Memory B cell (primary cell): ENCODE data around the gene MYO1H.
"Not testable (repeated sequence)": the region's sequence is repeated elsewhere in the genome, so short reads cannot be mapped to it uniquely, and the experiment has no call there.

Experiments used
- ATAC-seq: fragments of 150-1000 bp; cut with Tn5 transposase; 2 replicates; pipeline ENCODE4 v1.10.0; 2021; ENCODE audit warnings: low read depth, mild to moderate bottlenecking, moderate library complexity
- DNase-seq, 2 donors: peaks; one replicate each; pipeline ENCODE4 v3.0.0; 2022; ENCODE audit warnings: low spot score in 2 of 2
- H3K27ac Mint-ChIP-seq: one replicate; pipeline ENCODE4 v1.8.0; 2022; ENCODE audit warnings: mild to moderate bottlenecking, moderate library complexity, mixed read lengths
- H3K27me3 Mint-ChIP-seq: one replicate; pipeline ENCODE4 v1.8.0; 2022; ENCODE audit warnings: mixed read lengths
- H3K36me3 Mint-ChIP-seq: one replicate; pipeline ENCODE4 v1.8.0; 2022; ENCODE audit warnings: mild to moderate bottlenecking, mixed read lengths
- H3K4me1 Mint-ChIP-seq: one replicate; pipeline ENCODE4 v1.8.0; 2022; ENCODE audit warnings: mixed read lengths
- H3K4me3 Mint-ChIP-seq: one replicate; pipeline ENCODE4 v1.8.0; 2022; ENCODE audit warnings: mild to moderate bottlenecking, moderate library complexity, mixed read lengths
- H3K9me3 Mint-ChIP-seq: one replicate; pipeline ENCODE4 v1.8.0; 2022; ENCODE audit warnings: mixed read lengths

Gene MYO1H

DNA sequence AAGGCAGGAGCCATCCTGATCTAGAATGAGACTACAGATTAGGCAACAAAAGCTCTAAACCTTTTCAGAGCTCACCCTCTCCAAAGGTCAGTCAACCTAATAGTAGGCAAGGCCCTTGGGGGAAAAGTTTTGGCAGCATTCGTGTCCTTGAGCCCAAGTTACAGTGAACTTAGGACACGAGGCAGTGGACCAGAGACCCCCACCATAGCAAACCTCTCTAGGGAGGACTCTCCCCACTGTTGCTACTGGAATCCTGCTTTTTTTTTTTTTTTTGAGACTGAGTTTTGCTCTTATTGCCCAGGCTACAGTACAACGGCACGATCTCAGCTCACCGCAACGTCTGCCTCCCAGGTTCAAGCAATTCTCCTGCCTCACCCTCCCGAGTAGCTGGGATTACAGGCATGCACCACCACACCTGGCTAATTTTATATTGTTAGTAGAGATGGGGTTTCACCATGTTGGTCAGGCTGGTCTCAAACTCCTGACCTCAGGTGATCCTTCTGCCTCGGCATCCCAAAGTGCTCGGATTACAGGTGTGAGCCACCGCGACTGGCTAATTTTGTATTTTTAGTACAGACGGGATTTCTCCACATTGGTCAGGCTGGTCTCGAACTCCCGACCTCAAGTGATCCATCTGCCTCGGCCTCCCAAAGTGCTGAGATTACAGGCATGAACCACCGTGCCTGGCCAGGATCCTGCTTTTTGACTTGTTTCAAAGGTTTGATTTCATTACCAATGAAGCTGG lies 126.0 kb downstream of the MYO1H start:
- not testable (repeated sequence) for H3K36me3 Mint-ChIP-seq, DNase-seq, ATAC-seq, H3K27ac Mint-ChIP-seq, H3K27me3 Mint-ChIP-seq, H3K9me3 Mint-ChIP-seq, H3K4me3 Mint-ChIP-seq
- peaks cover 29% of the 10 kb centered on the region for H3K4me1 Mint-ChIP-seq

DNA sequence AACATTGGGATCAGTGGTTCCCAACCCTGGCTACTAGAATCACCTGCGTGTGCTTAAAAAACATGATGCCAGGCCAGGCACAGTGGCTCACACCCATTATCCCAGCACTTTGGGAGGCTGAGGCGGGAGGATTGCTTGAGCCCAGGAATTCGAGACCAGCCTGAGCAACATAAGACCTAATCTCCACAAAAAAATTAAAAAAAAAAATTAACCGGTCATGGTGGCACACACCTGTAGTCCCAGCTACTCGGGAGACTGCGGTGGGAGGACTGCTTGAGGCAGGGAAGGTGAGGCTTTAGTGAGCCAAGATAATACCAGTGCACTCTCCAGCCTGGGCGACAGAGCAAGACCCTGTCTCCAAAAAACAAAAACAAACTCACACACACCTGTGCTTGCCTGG lies 127.4 kb downstream of the MYO1H start:
- no peaks in the 10 kb centered on the region for H3K36me3 Mint-ChIP-seq
- ATAC-seq: no peak
- no peak overlapping the region for H3K4me3 Mint-ChIP-seq
- no peak for DNase-seq
- H3K27ac Mint-ChIP-seq: no peak overlapping the region
- no peaks in the 10 kb centered on the region for H3K27me3 Mint-ChIP-seq
- no peaks in the 10 kb centered on the region for H3K9me3 Mint-ChIP-seq
- H3K4me1 Mint-ChIP-seq: peaks cover 34% of the 10 kb centered on the region

DNA sequence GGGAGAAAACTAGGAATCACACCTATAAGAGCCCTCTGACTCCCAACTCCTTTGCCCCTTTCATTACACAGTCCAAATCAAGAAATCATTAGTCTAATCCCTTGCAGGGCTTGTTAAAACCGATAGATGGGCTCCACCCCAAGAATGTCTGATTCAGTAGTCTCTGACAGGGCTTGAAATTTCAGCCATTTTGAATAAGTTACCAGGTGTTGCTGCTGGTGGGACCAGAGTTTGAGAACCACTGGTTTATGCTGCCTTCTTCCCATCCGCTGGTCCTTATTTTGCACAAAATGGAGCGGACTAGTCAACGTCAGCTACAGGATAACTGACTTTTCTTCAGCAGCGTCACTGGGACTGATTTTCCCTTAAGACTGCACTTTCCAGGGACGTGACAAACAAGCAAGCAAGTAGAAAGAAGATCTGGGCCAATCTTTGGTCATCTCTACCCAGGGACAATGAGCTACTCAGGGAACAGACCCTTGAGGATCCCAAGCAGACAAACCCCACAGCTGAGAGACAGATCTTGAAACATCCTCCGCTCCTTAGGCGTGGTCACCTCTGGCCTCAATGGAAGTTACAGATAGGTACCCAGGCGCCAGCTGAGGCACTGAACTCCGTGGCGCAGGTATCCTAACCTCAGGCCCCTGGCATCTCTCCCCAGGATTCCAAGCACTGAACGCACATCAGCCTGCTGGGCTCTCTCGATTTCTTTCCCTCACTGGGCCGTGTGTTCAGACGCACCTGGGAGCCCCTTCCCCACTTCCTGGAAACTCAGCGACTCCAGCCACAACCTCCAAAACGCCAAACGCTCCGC lies 128.5 kb downstream of the MYO1H start:
- no peaks in the 10 kb centered on the region for H3K27me3 Mint-ChIP-seq
- H3K4me1 Mint-ChIP-seq: peaks cover 29% of the 10 kb centered on the region
- H3K9me3 Mint-ChIP-seq: no peaks in the 10 kb centered on the region
- ATAC-seq: no peak
- H3K36me3 Mint-ChIP-seq: no peaks in the 10 kb centered on the region
- DNase-seq: no peak
- H3K27ac Mint-ChIP-seq: peak overlapping the region; percentile 98
- H3K4me3 Mint-ChIP-seq: peak overlapping the region; percentile 99

- no peak for ATAC-seq
Observed at GRCh38 chr12:109476807-109477184, 129.1 kb downstream of the MYO1H start.

DNA sequence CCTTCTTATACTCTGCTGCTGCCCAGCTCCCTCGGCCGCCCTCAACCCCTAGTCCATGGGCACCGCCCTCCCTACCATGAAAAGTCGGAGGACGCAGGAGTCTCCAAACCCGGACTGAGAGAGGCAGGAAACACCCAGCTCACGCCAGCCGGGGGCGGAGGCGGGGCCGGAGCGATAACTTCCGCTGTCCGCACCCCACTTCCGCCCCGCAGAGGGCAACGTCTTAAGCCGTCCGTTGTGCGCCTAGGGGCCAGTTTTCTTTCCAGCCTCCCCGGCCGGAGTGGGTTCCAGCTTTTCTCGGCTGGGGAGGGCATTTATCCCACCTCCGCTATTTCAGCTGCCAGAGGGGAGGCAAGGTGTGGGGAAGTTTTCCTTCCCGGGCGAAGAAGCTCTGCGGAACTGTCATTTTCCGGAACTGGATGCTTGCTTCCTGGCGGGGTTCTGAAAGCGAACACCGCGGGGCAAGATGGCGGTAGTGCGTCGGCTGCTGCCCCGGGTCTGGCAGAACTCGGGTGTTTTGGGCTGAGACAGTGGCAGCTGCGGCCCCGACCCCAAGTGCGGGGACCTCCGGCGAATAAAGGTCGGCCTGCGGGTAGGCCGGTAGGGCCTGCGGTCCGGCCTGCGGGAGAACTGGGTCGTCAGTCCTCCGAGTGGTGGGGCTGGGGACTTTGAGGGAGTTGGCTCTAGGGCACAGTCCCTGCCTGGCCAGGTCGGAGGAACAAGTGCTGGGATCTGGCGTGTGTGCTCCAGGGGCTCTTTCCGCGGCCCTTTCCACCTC lies 129.7 kb downstream of the MYO1H start, which contains the start of the genes KCTD10 and UBE3B:
Gene KCTD10, minus strand, starts transcription at position 116 of the 778 bp plus-strand sequence. Its CDS starts 38 bp downstream, at position 78.
Gene UBE3B, plus strand, starts transcription at position 450 of the 778 bp plus-strand sequence. CDS start 5,918 bp downstream, outside the sequence.
- H3K4me1 Mint-ChIP-seq: peaks cover 29% of the 10 kb centered on the region

More at GRCh38 chr12:109476807-109477184, 129.1 kb downstream of the MYO1H start:
- H3K27me3 Mint-ChIP-seq: no peaks in the 10 kb centered on the region
- no peak for DNase-seq
- H3K4me1 Mint-ChIP-seq: peaks cover 29% of the 10 kb centered on the region
- H3K9me3 Mint-ChIP-seq: no peaks in the 10 kb centered on the region
- no peaks in the 10 kb centered on the region for H3K36me3 Mint-ChIP-seq
- peak overlapping the region; percentile 99 for H3K4me3 Mint-ChIP-seq
- H3K27ac Mint-ChIP-seq: peak overlapping the region; percentile 98

DNA sequence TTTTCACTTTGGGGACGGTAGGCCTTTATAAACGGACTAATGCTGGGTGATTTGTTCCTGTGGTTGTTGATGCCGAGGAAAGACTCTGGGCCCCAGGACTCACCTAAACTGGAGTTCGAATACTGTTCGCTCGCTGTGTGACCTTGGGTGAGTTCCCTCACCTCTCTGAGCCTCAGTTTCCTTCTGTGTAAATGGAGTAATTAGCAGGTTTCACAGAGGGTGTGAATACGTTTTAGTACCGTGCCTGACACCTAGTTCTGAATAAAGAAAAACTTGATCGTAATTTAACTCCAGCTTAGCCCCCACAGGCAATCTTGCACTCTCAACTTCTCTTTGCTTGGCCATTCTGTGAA lies 130.2 kb downstream of the MYO1H start:
- Mint-ChIP-seq H3K4me3 (peak overlapping the region; percentile 99), H3K9me3 (no peaks in the 10 kb centered on the region), H3K27ac (peak overlapping the region; percentile 98), H3K27me3 (no peaks in the 10 kb centered on the region), H3K4me1 (peaks cover 29% of the 10 kb centered on the region), H3K36me3 (no peaks in the 10 kb centered on the region)
- ATAC-seq (no peak), DNase-seq (no peak)

More for the DNA sequence above, 129.7 kb downstream of the MYO1H start, which contains the start of the genes KCTD10 and UBE3B:
- Mint-ChIP-seq H3K4me3 (peak within 1 kb of the TSS; percentile 99), H3K36me3 (no peaks in the 10 kb centered on the region), H3K27ac (peak within 1 kb of the TSS; percentile 98), H3K9me3 (no peaks in the 10 kb centered on the region), H3K27me3 (no peaks in the 10 kb centered on the region)
- ATAC-seq: peak; percentile 96
- DNase-seq: peak; percentile 87 to 92

GRCh38 chr12:109479761-109480160 lies 132.1 kb downstream of the MYO1H start:
- DNase-seq: no peak
- peaks cover 3% of the 10 kb centered on the region for H3K36me3 Mint-ChIP-seq
- H3K4me3 Mint-ChIP-seq: no peak overlapping the region
- ATAC-seq: no peak
- no peaks in the 10 kb centered on the region for H3K9me3 Mint-ChIP-seq
- H3K27ac Mint-ChIP-seq: no peak overlapping the region
- H3K27me3 Mint-ChIP-seq: no peaks in the 10 kb centered on the region
- peaks cover 26% of the 10 kb centered on the region for H3K4me1 Mint-ChIP-seq

GRCh38 chr12:109480356-109480755 lies 132.7 kb downstream of the MYO1H start:
- H3K4me1 Mint-ChIP-seq: peaks cover 26% of the 10 kb centered on the region
- DNase-seq (no peak), ATAC-seq (no peak)
- no peak overlapping the region for H3K4me3 Mint-ChIP-seq
- H3K27ac Mint-ChIP-seq: no peak overlapping the region
- H3K36me3 Mint-ChIP-seq: peaks cover 7% of the 10 kb centered on the region
- H3K9me3 Mint-ChIP-seq: no peaks in the 10 kb centered on the region
- no peaks in the 10 kb centered on the region for H3K27me3 Mint-ChIP-seq

DNA sequence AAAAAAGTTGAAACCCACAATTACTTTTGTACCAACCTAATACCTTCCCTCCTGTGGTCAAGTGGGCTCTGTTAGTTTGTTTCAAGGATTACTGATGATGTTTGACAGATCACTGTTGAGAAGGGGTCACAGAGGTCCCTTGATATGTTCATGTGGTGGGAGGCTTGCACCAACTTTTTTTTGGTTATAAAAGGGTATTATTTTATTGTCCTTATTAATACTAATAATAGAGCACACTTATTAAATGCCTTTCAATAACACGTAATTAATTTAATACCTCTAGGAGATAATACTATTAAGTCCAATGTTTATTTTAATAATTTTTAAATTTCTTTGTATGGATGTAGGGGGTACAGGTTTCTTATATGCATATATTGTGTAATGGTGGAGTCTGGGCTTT lies 134.2 kb downstream of the MYO1H start:
- Mint-ChIP-seq H3K36me3 (peaks cover 9% of the 10 kb centered on the region), H3K4me1 (peaks cover 15% of the 10 kb centered on the region), H3K27me3 (no peaks in the 10 kb centered on the region), H3K4me3 (no peak overlapping the region), H3K27ac (no peak overlapping the region), H3K9me3 (no peaks in the 10 kb centered on the region)
- ATAC-seq: no peak
- DNase-seq: no peak

DNA sequence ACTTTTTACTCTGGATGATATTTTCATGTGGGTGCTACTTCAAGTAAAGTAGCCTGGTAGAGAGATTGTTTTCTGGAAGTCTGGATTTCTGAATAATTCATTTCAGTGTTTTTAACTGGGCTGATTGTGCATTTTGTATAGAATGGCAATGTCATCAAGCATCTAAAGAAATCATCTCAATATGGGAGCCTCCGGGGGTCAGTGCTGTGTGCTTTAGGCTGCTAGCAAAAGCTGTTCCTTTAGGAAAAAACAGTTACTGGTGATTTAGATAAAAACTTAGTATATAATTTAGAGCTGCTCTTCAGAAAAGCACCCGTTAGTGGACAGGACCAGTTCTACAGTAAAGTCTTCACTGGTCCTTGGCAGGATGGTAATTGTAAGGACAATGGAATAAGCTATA lies 134.8 kb downstream of the MYO1H start:
- DNase-seq: no peak
- peaks cover 9% of the 10 kb centered on the region for H3K36me3 Mint-ChIP-seq
- H3K9me3 Mint-ChIP-seq: no peaks in the 10 kb centered on the region
- no peak overlapping the region for H3K27ac Mint-ChIP-seq
- no peak for ATAC-seq
- H3K27me3 Mint-ChIP-seq: no peaks in the 10 kb centered on the region
- peaks cover 12% of the 10 kb centered on the region for H3K4me1 Mint-ChIP-seq
- no peak overlapping the region for H3K4me3 Mint-ChIP-seq

GRCh38 chr12:109482894-109483293 lies 135.2 kb downstream of the MYO1H start:
- DNase-seq (no peak), ATAC-seq (no peak)
- H3K27me3 Mint-ChIP-seq: no peaks in the 10 kb centered on the region
- no peak overlapping the region for H3K4me3 Mint-ChIP-seq
- H3K4me1 Mint-ChIP-seq: peaks cover 12% of the 10 kb centered on the region
- H3K36me3 Mint-ChIP-seq: peaks cover 9% of the 10 kb centered on the region
- no peak overlapping the region for H3K27ac Mint-ChIP-seq
- H3K9me3 Mint-ChIP-seq: no peaks in the 10 kb centered on the region

DNA sequence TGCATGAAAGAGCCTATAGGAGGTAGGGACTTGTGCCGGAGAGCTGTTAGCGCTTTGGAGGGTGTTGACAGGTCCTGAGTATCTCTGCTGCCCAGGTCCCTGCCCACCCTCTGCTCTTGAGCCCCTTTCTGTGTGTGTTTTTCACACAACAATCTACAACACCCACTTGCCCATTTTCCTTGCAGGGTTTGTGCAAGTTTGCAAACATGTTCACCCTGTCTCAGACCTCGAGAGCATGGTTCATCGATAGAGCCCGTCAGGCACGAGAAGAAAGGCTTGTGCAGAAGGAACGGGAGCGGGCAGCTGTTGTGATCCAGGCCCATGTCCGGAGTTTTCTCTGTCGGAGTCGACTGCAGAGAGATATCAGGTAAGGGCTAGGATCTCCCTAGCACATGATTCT lies 135.6 kb downstream of the MYO1H start:
- H3K4me1 Mint-ChIP-seq: peaks cover 10% of the 10 kb centered on the region
- H3K9me3 Mint-ChIP-seq: no peaks in the 10 kb centered on the region
- DNase-seq: no peak
- H3K4me3 Mint-ChIP-seq: no peak overlapping the region
- ATAC-seq: no peak
- H3K27me3 Mint-ChIP-seq: no peaks in the 10 kb centered on the region
- no peak overlapping the region for H3K27ac Mint-ChIP-seq
- H3K36me3 Mint-ChIP-seq: peaks cover 9% of the 10 kb centered on the region

GRCh38 chr12:109485201-109485600 lies 137.5 kb downstream of the MYO1H start:
- peaks cover 18% of the 10 kb centered on the region for H3K36me3 Mint-ChIP-seq

More at GRCh38 chr12:109485201-109485600, 137.5 kb downstream of the MYO1H start:
- no peaks in the 10 kb centered on the region for H3K9me3 Mint-ChIP-seq
- H3K27me3 Mint-ChIP-seq: no peaks in the 10 kb centered on the region
- DNase-seq: no peak
- no peak overlapping the region for H3K4me3 Mint-ChIP-seq
- no peaks in the 10 kb centered on the region for H3K4me1 Mint-ChIP-seq
- no peak for ATAC-seq
- H3K27ac Mint-ChIP-seq: no peak overlapping the region
